Measurements from ENCODE around the gene NSL1.

Gene NSL1

GRCh38 chr1:212775241-212775640 lies 16.3 kb downstream of the NSL1 start:
- Histone ChIP-seq H3K27me3 (ENCODE audit: insufficient read depth, low read length, poor library complexity) (no peaks in the 10 kb centered on the region), H3K27ac (ENCODE audit: low read length) (no peak overlapping the region), H3K4me3 (ENCODE audit: low read depth in 1 of 2, low read length in 2 of 2) (no peak overlapping the region), H3K4me2 (ENCODE audit: insufficient read depth, low read length) (no peak overlapping the region), H3K4me1 (ENCODE audit: insufficient read depth, low read length) (no peaks in the 10 kb centered on the region), H3K79me2 (ENCODE audit: insufficient read depth, low read length) (peaks cover 11% of the 10 kb centered on the region; the same call in 1 of the 2 replicates), H2AFZ (ENCODE audit: low read depth, low read length) (no peak overlapping the region), H4K20me1 (ENCODE audit: insufficient read depth, low read length) (no peaks in the 10 kb centered on the region), H3K36me3 (ENCODE audit: insufficient read depth, low read length) (peaks cover 33% of the 10 kb centered on the region; the same call in 1 of the 2 replicates), H3K9me3 (ENCODE audit: insufficient read depth, low read length, severe bottlenecking) (peaks cover under 1% of the 10 kb centered on the region), H3K9ac (ENCODE audit: low read depth, low read length) (no peak overlapping the region)
- DNase-seq, result no peak
- no peak for TF ChIP-seq EZH2 (IDR thresholded peaks at IDR 0.05; ENCODE audit: borderline replicate concordance, low read depth, low read length, severe bottlenecking)
- no peak for TF ChIP-seq CTCF (IDR thresholded peaks at IDR 0.05; ENCODE audit: borderline replicate concordance, extremely low read depth, low read length, poor library complexity, severe bottlenecking)
- no peak for ATAC-seq (ENCODE audit: insufficient read depth, low read depth)

- Histone ChIP-seq H3K36me3 (ENCODE audit: insufficient read depth, low read length) (peaks cover 33% of the 10 kb centered on the region; the same call in 1 of the 2 replicates), H3K79me2 (ENCODE audit: insufficient read depth, low read length) (peaks cover 12% of the 10 kb centered on the region), H3K4me2 (ENCODE audit: insufficient read depth, low read length) (no peak overlapping the region), H3K9me3 (ENCODE audit: insufficient read depth, low read length, severe bottlenecking) (peaks cover 4% of the 10 kb centered on the region), H3K4me3 (ENCODE audit: low read depth in 1 of 2, low read length in 2 of 2) (no peak overlapping the region), H3K27me3 (ENCODE audit: insufficient read depth, low read length, poor library complexity) (no peaks in the 10 kb centered on the region), H3K9ac (ENCODE audit: low read depth, low read length) (no peak overlapping the region), H4K20me1 (ENCODE audit: insufficient read depth, low read length) (no peaks in the 10 kb centered on the region), H3K4me1 (ENCODE audit: insufficient read depth, low read length) (no peaks in the 10 kb centered on the region), H2AFZ (ENCODE audit: low read depth, low read length) (no peak overlapping the region), H3K27ac (ENCODE audit: low read length) (no peak overlapping the region)
- TF ChIP-seq EZH2 (IDR thresholded peaks at IDR 0.05; ENCODE audit: borderline replicate concordance, low read depth, low read length, severe bottlenecking) (no peak), CTCF (IDR thresholded peaks at IDR 0.05; ENCODE audit: borderline replicate concordance, extremely low read depth, low read length, poor library complexity, severe bottlenecking) (no peak)
- ATAC-seq (ENCODE audit: insufficient read depth, low read depth) (no peak), DNase-seq (no peak)
These were observed 17.0 kb downstream of the NSL1 start for GRCh38 chr1:212774584-212774983.

- Histone ChIP-seq H3K27ac (ENCODE audit: low read length) (no peak overlapping the region), H3K27me3 (ENCODE audit: insufficient read depth, low read length, poor library complexity) (no peaks in the 10 kb centered on the region), H3K9me3 (ENCODE audit: insufficient read depth, low read length, severe bottlenecking) (peaks cover 18% of the 10 kb centered on the region), H3K9ac (ENCODE audit: low read depth, low read length) (no peak overlapping the region), H3K4me2 (ENCODE audit: insufficient read depth, low read length) (no peak overlapping the region), H4K20me1 (ENCODE audit: insufficient read depth, low read length) (no peaks in the 10 kb centered on the region), H3K36me3 (ENCODE audit: insufficient read depth, low read length) (peaks cover 44% of the 10 kb centered on the region), H2AFZ (ENCODE audit: low read depth, low read length) (no peak overlapping the region), H3K79me2 (ENCODE audit: insufficient read depth, low read length) (peaks cover 27% of the 10 kb centered on the region), H3K4me1 (ENCODE audit: insufficient read depth, low read length) (no peaks in the 10 kb centered on the region), H3K4me3 (ENCODE audit: low read depth in 1 of 2, low read length in 2 of 2) (no peak overlapping the region)
- DNase-seq (no peak), ATAC-seq (ENCODE audit: insufficient read depth, low read depth) (no peak)
- no peak for TF ChIP-seq EZH2 (IDR thresholded peaks at IDR 0.05; ENCODE audit: borderline replicate concordance, low read depth, low read length, severe bottlenecking)
- TF ChIP-seq CTCF (IDR thresholded peaks at IDR 0.05; ENCODE audit: borderline replicate concordance, extremely low read depth, low read length, poor library complexity, severe bottlenecking), result no peak
These were observed 18.6 kb downstream of the NSL1 start for GRCh38 chr1:212773011-212773410.

GRCh38 chr1:212771341-212771740 lies 20.2 kb downstream of the NSL1 start:
- no peak overlapping the region for H3K4me2 ChIP-seq (ENCODE audit: insufficient read depth, low read length)
- TF ChIP-seq CTCF (IDR thresholded peaks at IDR 0.05; ENCODE audit: borderline replicate concordance, extremely low read depth, low read length, poor library complexity, severe bottlenecking) (no peak), EZH2 (IDR thresholded peaks at IDR 0.05; ENCODE audit: borderline replicate concordance, low read depth, low read length, severe bottlenecking) (no peak)
- DNase-seq, result no peak
- no peak overlapping the region for H2AFZ ChIP-seq (ENCODE audit: low read depth, low read length)
- H3K9me3 ChIP-seq (ENCODE audit: insufficient read depth, low read length, severe bottlenecking), result peaks cover 22% of the 10 kb centered on the region
- ATAC-seq (ENCODE audit: insufficient read depth, low read depth), result no peak
- H3K4me3 ChIP-seq (ENCODE audit: low read depth in 1 of 2, low read length in 2 of 2), result no peak overlapping the region
- H3K4me1 ChIP-seq (ENCODE audit: insufficient read depth, low read length), result no peaks in the 10 kb centered on the region
- H4K20me1 ChIP-seq (ENCODE audit: insufficient read depth, low read length), result no peaks in the 10 kb centered on the region
- H3K79me2 ChIP-seq (ENCODE audit: insufficient read depth, low read length), result peaks cover 34% of the 10 kb centered on the region
- no peak overlapping the region for H3K9ac ChIP-seq (ENCODE audit: low read depth, low read length)
- H3K36me3 ChIP-seq (ENCODE audit: insufficient read depth, low read length), result peaks cover 44% of the 10 kb centered on the region
- H3K27ac ChIP-seq (ENCODE audit: low read length), result no peak overlapping the region
- H3K27me3 ChIP-seq (ENCODE audit: insufficient read depth, low read length, poor library complexity), result no peaks in the 10 kb centered on the region
